Limb (tissue), 2 donors: Measurements from ENCODE around the gene COL1A1.
A peak's percentile ranks its signal among the peaks of the same experiment; 100 is the strongest.

Experiments used
- DNase-seq, 2 donors: peaks; one replicate each; pipeline ENCODE4 v3.0.0-alpha.2; 2016; ENCODE audit errors: extremely low spot score in 2 of 2

The COL1A1 gene

GRCh38 chr17:50144355-50144754 is 57.1 kb downstream of the COL1A1 start:
- DNase-seq: no peak

- DNase-seq: no peak
These were observed 57.8 kb downstream of the COL1A1 start for GRCh38 chr17:50143461-50144176.

DNA sequence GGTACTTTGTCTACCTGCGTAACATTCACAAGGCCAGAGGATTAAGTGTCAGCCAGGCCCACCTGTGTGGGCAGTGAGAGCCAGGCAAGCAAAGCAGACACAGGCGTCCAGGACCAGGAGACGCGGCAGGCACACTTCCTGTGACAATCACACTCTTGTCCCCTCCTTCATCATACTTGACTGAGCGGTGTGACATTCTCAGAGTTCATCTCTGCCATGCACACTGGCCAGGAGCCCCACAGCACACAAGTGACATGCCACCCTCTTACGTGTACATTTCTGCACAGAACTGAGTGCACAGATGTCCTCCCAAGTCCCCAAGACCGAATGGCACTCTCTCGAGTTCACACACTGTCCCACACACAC is 59.7 kb downstream of the COL1A1 start:
- no peak for DNase-seq

GRCh38 chr17:50141026-50141744 is 60.2 kb downstream of the COL1A1 start:
- no peak for DNase-seq

- DNase-seq: peak; percentile 77 to 84
These were observed 61.2 kb downstream of the COL1A1 start for GRCh38 chr17:50139950-50140885.

DNA sequence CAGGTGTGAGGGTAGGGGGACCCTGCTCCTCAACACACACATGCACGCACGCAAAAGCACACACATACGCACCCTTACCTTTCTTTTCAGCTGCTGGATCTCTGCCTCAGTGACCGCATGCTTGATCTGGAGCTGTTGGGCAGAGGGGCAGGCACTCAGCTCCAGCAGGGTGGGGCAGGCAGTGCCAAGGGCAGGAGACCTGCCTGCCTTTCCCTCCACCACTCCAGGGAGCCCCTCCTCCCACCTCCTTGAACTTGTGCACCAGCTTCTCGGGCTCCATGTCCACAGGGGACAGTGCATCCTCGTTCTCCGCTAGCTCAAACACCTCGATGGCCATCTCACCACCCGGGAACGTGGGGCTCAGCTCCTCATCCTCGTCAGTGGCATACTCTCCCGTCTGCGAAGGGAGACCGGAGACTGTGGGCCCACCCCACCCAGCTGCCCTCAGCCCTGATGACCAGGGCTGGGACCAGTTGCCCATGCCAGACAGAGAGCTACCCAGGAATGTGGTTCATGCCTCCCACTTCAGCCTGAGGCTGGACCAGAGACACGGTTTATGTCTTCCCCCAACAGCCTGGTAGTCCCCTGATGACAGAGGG is 62.1 kb downstream of the COL1A1 start:
- DNase-seq: no peak

DNA sequence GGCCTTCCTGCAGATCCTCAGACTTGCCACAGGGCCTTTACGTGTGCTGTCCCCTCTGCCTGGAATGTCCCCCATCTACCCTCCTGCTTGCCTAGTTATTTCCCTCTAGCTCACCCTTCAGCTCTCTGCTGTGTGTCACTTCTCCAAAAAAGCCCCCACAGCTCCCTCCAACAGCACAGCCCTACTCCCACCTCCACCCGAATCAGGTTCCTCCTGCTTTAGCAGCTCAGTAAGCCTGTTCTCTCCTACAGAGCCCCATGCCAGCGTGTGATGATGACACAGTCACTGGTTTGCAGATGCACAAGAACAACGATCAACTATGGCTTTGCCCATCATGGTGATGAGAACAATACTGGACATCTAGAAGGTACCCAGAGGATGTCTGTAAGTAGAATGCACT is 64.4 kb downstream of the COL1A1 start:
- no peak for DNase-seq

DNA sequence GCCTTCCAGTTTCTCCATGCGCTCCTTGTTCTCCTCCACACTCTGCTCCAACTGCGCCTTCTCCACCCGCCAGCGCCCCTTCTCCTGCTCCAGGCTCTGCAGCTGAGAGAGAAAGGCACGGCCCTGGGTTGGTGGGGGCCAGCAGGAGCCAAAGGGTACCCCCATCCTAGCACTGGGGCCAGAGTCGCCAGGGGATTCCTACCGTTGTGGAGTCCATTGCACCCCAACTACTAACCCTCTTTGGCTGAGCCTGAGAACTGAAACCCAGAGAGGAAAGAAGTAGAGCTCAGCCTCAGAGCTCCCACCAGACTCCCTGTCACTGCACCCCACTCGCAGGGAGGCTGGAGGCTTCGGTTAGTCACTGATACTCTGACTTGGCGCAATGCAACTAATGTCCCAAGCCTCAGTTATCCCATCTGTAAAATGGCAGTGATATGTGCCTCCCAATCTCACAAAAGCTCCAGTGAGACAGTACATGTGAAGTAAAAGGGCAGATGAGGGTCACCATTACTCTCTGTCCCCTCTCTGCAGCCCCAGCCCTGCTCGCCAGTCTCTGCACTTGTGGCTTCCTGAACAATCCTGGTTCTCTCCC is 65.2 kb downstream of the COL1A1 start:
- DNase-seq: no peak

GRCh38 chr17:50135316-50136095 is 65.9 kb downstream of the COL1A1 start:
- DNase-seq: no peak

GRCh38 chr17:50134206-50135110 is 67.0 kb downstream of the COL1A1 start:
- no peak for DNase-seq

DNA sequence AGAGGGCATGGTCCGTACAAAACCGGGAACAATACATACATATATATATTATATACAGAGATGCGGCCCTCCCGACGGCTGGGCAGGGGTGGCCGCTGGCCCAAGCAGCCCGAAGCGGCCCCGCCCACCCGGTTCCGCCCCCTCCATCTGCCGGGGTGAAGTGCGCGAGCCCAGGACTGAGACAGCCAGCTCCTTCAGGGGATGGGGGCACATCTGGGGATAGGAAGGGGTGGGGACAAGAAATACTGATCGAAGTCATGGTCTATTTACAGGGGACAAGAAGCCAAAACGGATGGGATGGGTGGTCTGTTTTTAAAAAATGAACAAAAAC is 67.7 kb downstream of the COL1A1 start:
- DNase-seq: no peak
